ENCODE data around the gene GTF2IRD1. TPM values are rescaled to one million over a fixed set of nuclear protein-coding genes. Genes with fewer than 3 reads are reported as not detected.

Gene GTF2IRD1
- total RNA-seq, 1 experiment from 2014 or later = 53.6 TPM

DNA sequence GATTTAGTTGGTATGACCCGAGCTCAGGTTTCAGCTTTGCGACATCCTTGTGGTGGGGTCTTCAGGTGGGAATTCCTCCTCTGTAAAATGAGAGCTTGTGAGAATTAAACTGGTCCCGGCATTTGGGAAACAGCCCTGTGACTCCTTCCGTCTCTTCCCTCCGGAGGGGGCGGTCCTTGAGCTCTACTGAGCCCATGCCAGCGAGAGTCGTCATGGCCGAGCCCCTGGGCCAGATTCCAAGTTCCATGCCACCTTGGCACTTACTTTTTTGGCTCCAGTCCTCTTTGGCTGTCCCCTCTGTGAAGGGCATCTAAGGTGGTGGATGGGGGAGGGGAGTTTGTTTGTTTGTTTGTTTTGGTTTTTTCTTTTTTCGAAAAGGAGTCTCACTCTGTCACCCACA lies 47.6 kb downstream of the GTF2IRD1 start:
- no peaks in the 10 kb centered on the region for H3K27me3 ChIP-seq (replicated peaks; ENCODE audit: control insufficient read depth, insufficient read depth, low read length)
- H3K36me3 ChIP-seq (ENCODE audit: control insufficient read depth, insufficient read depth, low read length) = no peaks in the 10 kb centered on the region
- H3K4me3 ChIP-seq (ENCODE audit: low read depth, low read length) = no peak overlapping the region
- H3K4me1 ChIP-seq = no peaks in the 10 kb centered on the region
- Mint-ChIP-seq H3K27me3 (ENCODE audit: insufficient read depth, unreplicated experiment) (no peaks in the 10 kb centered on the region), H3K4me1 (ENCODE audit: low read depth, unreplicated experiment) (no peaks in the 10 kb centered on the region), H3K27ac (ENCODE audit: unreplicated experiment) (no peak overlapping the region), H3K36me3 (ENCODE audit: insufficient read depth, unreplicated experiment) (peaks cover 28% of the 10 kb centered on the region), H3K9me3 (ENCODE audit: unreplicated experiment) (no peaks in the 10 kb centered on the region), H3K4me3 (ENCODE audit: unreplicated experiment) (no peak overlapping the region)
- DNase-seq = no peak
- CTCF ChIA-PET = no interaction called here
- POLR2A ChIA-PET = no interaction called here
- intact Hi-C loops (cut with micrococcal nuclease; ENCODE audit: unreplicated experiment) = no loop called here
- TF ChIP-seq, protein P1, sequence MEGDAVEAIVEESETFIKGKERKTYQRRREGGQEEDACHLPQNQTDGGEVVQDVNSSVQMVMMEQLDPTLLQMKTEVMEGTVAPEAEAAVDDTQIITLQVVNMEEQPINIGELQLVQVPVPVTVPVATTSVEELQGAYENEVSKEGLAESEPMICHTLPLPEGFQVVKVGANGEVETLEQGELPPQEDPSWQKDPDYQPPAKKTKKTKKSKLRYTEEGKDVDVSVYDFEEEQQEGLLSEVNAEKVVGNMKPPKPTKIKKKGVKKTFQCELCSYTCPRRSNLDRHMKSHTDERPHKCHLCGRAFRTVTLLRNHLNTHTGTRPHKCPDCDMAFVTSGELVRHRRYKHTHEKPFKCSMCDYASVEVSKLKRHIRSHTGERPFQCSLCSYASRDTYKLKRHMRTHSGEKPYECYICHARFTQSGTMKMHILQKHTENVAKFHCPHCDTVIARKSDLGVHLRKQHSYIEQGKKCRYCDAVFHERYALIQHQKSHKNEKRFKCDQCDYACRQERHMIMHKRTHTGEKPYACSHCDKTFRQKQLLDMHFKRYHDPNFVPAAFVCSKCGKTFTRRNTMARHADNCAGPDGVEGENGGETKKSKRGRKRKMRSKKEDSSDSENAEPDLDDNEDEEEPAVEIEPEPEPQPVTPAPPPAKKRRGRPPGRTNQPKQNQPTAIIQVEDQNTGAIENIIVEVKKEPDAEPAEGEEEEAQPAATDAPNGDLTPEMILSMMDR (IDR thresholded peaks at IDR 0.05; ENCODE audit: insufficient read depth in 1 of 2, low read depth in 1 of 2, low read length in 1 of 2, severe bottlenecking in 1 of 2, unreplicated experiment in 1 of 2) = no peak
- no peaks in the 10 kb centered on the region for H3K9me3 ChIP-seq
- BruUV-seq (replicated peaks) = no TSS peak

DNA sequence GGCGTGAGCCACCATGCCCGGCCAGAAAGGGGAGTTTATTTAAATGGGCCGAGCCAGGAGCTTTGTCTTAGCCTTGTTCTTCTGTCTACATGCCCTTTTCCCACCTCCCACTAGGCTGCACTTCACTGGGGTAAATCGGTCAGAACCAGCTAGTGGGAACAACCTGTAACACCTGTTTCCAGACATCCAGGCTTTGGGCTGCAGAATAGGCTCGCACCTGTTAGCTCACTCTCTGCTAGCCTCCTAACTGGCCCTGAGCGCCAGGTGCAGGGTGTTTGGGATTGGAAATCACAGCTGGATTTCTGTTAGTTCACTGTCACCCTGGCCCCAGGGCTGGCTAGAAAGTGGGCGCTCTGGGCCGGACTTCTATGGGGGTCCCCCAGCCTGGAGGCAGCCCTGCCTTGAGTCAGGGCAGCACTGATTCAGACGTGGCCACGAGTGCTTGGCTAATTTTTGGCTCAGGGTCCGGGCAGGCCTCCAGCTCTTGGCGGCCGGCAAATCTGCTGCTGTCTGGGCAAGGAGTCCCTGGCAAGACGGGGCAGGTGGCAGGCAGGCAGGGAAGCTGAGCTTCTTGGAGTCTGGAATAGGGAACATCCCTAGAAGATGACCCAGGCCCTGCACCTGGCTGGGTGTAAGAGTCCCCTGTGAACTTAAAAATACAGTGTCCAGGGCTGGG lies 48.6 kb downstream of the GTF2IRD1 start:
- H3K9me3 ChIP-seq = no peaks in the 10 kb centered on the region
- BruUV-seq (replicated peaks) = no TSS peak
- H3K36me3 ChIP-seq (ENCODE audit: control insufficient read depth, insufficient read depth, low read length) = no peaks in the 10 kb centered on the region
- Mint-ChIP-seq H3K9me3 (ENCODE audit: unreplicated experiment) (no peaks in the 10 kb centered on the region), H3K27ac (ENCODE audit: unreplicated experiment) (no peak overlapping the region), H3K4me1 (ENCODE audit: low read depth, unreplicated experiment) (no peaks in the 10 kb centered on the region), H3K36me3 (ENCODE audit: insufficient read depth, unreplicated experiment) (peaks cover 31% of the 10 kb centered on the region), H3K4me3 (ENCODE audit: unreplicated experiment) (no peak overlapping the region), H3K27me3 (ENCODE audit: insufficient read depth, unreplicated experiment) (no peaks in the 10 kb centered on the region)
- CTCF ChIA-PET = no interaction called here
- H3K4me3 ChIP-seq (ENCODE audit: low read depth, low read length) = no peak overlapping the region
- POLR2A ChIA-PET = interaction anchor here (0.7 kb wide), 1 partner anchor 98 kb away, joined by 3 read pairs; no protein-coding TSS in a partner anchor
- TF ChIP-seq, protein P1 (IDR thresholded peaks at IDR 0.05; ENCODE audit: insufficient read depth in 1 of 2, low read depth in 1 of 2, low read length in 1 of 2, severe bottlenecking in 1 of 2, unreplicated experiment in 1 of 2) = no peak
- DNase-seq = no peak
- no peaks in the 10 kb centered on the region for H3K27me3 ChIP-seq (replicated peaks; ENCODE audit: control insufficient read depth, insufficient read depth, low read length)
- intact Hi-C loops (cut with micrococcal nuclease; ENCODE audit: unreplicated experiment) = no loop called here
- no peaks in the 10 kb centered on the region for H3K4me1 ChIP-seq

DNA sequence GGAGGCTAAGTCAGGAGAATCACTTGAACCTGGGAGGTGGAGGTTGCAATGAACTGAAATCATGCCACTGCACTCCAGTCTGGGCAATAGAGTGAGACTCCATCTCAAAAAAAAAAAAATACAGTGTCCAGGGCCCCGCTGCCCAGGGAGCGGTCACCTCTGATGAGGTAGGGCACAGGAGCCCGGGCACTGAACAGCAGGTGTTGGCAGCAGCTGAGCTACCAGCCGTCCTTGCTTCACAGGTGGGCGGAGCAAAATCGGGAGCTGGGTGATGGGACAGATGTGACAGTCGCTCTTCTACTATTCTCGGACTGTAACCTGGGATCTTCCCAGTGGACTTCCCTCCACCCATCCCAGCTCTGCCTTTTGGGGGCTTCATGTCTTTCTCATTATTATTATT lies 49.4 kb downstream of the GTF2IRD1 start:
- H3K27ac Mint-ChIP-seq (ENCODE audit: unreplicated experiment) = no peak overlapping the region
- no peak for DNase-seq
- Histone ChIP-seq H3K4me3 (ENCODE audit: low read depth, low read length) (no peak overlapping the region), H3K27me3 (replicated peaks; ENCODE audit: control insufficient read depth, insufficient read depth, low read length) (no peaks in the 10 kb centered on the region), H3K36me3 (ENCODE audit: control insufficient read depth, insufficient read depth, low read length) (no peaks in the 10 kb centered on the region), H3K4me1 (no peaks in the 10 kb centered on the region), H3K9me3 (no peaks in the 10 kb centered on the region)
- POLR2A ChIA-PET = no interaction called here
- intact Hi-C loops (cut with micrococcal nuclease; ENCODE audit: unreplicated experiment) = no loop called here
- TF ChIP-seq, protein P1 (IDR thresholded peaks at IDR 0.05; ENCODE audit: insufficient read depth in 1 of 2, low read depth in 1 of 2, low read length in 1 of 2, severe bottlenecking in 1 of 2, unreplicated experiment in 1 of 2) = no peak
- no peaks in the 10 kb centered on the region for H3K27me3 Mint-ChIP-seq (ENCODE audit: insufficient read depth, unreplicated experiment)
- CTCF ChIA-PET = no interaction called here
- H3K36me3 Mint-ChIP-seq (ENCODE audit: insufficient read depth, unreplicated experiment) = peaks cover 34% of the 10 kb centered on the region
- H3K4me3 Mint-ChIP-seq (ENCODE audit: unreplicated experiment) = no peak overlapping the region
- H3K9me3 Mint-ChIP-seq (ENCODE audit: unreplicated experiment) = no peaks in the 10 kb centered on the region
- no peaks in the 10 kb centered on the region for H3K4me1 Mint-ChIP-seq (ENCODE audit: low read depth, unreplicated experiment)
- no TSS peak for BruUV-seq (replicated peaks)
